GM10847 (cell line): ENCODE results near the gene TYMP.
A peak's percentile ranks its signal among the peaks of the same experiment; 100 is the strongest.

ENCODE experiments used
- POLR2A ChIP-seq: IDR thresholded peaks from 2 replicates; pipeline ENCODE4 v1.6.1; 2011; ENCODE audit not compliant: insufficient read length; ENCODE audit errors: extremely low read depth

Gene TYMP

DNA sequence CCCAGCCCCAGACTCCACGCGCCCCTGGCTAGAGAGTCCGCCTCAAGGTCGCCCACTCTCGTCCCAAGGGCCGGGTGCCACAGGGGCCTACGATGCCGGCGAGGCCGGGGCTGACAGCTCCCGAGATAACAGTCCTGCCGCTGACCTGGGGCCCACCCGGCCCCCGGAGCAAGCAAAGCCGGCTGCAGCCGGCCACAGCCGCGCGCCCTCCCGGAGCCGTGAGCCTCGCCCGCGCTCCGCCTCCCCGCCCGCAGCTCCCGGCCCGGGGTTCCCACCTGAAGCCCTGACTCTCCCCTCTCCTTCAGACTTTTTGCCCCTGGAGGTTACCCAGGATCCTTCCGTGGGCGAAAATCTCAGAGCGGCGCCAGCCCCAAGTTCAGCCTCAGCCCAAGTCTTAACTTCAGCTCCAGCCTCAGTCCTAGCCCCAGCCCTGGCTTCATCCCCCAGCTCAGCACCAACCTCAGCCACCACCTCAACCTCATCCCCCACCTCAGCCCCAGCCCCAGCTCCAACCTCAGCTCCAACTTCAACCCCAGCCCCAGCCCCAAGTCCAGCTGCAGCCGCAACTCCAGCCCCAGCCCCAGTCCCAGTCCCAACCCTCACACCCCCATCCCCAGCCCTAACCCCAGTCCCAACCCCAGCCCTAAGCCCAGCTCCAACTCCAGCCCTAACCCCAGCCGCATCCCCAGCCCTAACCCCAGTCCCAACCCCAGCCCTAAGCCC is 17.6 kb upstream of the TYMP start:
- no peak for TF ChIP-seq POLR2A

DNA sequence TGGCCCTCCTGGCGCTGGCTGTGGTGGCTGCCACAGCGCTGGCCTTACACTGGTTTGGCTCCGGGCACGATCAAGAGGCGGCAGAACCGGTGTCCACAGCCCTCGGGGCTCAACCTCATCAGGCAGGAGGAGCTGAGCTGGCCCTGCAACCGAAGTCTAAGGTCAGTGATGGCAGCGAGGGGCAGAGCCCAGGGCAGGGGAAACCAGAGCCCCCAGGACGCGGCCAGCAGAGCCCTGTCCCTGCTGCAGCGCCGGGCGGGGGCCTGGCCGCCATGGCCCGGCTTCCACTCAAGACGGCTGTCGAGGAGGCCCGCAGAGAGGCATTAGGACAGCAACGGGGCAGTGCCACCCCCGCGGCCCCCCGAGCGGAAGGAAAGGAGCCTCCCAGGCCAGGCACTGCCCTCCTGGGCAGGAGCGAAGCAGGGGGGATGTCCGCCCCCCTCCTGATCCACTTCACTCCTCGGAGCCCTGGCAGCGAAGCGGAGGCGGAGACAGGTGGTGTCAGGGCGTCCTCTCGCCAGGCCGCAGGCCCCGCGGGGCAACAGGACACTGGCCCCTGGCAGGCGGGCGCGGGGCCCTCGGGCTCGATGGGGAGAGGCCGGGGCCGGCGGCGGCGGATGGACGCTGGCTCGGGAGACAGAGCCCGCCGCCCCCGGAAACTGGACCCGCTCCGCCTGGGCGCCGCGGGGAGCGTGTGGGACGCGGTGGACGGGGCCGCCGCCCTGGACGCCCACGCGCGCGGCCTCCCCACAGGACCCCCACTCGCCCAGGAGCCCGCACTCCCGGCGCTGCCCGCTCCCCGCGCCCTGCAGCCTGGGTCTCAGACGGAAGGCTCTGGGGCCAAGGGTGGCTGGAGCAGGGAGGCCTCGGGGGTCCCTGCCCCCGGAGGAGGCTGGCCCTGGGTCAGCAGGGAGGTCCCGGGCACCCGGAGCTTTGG is 16.8 kb upstream of the TYMP start:
- no peak for TF ChIP-seq POLR2A

DNA sequence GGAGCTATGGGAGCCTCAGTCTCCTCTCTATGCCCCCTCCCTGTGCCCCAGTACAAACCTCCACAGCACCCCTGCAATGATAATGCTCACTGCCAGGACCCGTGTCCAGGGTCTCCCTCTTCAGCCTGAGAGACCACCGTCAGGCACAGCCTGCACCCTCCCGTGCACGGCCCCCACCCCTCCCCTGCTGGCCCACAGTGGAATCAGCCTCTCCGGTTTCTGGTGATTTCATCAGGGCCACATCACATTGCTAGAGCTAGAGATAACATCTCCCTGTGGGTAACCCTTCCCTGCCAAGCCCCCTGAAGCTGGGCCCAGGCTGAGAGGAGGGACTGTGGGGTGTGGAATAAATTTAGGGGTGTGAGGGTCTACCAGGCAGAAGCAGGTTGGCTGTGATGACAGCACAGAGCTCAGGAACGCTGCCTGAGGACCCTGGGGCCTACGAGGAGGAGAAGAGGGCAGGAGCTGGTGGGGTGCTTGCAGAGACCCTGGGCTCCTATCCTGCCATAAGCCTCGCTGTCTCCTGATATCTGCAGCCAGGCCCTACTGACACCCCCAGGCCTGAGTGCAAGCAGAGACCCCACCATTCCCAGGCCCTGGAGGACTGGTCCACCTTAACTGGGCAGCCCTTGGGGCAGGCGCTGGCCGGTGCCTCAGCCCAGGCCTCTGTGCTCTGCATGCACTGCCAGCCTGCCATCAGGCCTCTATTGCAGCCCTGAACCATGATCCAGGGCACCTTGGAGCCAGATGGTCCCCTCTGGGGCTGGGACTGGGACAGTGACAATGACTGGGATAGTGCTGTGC is 15.9 kb upstream of the TYMP start, which contains the start of gene KLHDC7B:
Gene KLHDC7B, plus strand, starts transcription at position 378 of the 804 bp plus-strand sequence. Its CDS starts 345 bp downstream, at position 723.
- TF ChIP-seq POLR2A, result no peak

DNA sequence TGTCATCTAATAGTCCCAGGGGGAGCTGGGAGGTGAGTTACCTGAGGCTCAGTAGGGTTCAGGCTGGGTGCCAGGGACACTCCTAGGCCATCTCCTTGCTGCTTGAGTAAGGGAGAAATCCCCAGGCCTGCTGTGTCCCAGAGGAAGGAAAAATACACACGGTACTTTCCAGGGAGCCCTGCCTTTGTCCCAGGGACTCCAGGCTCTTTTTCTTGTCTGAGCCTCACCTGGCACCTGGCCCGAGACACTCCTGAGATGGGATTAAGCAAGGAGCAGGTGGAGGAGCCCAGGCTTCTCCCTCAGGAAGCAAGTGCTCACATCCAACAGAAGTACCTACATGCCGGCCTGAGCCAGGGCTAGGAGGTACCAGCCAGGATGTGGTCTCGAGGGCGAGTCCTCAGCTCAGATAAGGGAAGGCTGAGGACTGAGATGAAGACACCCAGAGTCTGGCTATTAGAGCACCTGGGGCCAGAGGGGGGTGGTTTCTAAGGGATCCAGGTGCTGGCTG is 15.0 kb upstream of the TYMP start:
- TF ChIP-seq POLR2A, result no peak

DNA sequence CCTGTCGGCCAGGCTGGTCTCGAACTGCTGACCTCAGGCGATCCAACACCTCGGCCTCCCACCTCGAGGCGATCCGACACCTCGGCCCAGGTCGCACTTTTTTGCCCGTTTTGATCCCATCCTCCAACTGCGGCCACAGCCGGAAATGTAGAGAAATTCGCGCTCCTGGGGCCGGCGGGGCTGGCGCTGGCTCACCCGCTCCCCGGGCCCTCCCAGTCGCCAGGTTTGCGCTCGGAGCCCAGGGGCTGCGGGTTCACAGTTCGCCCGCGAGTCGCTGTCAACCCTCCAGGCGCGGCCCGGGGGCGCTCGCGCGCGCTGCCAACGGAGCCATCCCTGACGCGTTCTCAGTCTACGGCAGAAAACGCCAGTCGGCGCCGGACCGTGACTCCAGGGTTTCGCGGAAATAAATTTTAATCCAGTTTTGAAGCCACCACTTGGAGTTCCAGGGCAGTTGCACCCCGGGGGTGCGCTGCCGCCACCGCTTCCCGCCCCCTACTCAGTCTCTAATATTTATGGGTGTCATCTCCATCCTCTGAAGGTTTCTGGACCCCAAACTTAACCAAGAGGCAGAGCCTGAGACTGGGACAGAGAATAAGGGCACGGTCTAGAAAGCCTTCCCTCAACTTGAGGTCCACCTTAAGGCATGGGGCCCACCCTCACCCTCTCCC is 14.4 kb upstream of the TYMP start:
- TF ChIP-seq POLR2A, result no peak

DNA sequence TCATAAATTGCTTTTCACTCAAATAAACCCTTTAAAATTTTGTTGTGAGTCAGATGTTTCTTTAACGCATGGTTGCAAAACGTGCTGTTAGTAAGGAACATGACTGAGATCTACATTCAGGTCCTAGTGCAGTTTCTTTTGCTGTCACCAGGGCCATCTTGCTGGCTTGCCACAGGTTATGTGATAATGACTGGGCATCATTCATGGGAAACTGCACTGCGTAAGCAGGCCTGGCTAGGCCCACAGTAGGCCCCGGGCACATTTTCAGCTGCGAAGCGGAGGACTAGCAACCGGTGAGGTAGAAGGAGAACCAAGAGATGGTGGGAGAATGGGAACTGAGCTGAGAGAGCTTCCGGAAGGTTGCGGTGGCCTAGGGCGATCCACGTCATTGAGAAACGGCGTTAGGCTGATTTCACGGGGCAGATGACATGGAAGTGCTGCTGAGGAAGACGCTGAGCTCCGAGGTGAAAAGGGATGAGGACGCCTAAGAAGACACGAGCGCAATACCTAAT is 12.7 kb upstream of the TYMP start:
- TF ChIP-seq POLR2A, result peak; percentile 38

DNA sequence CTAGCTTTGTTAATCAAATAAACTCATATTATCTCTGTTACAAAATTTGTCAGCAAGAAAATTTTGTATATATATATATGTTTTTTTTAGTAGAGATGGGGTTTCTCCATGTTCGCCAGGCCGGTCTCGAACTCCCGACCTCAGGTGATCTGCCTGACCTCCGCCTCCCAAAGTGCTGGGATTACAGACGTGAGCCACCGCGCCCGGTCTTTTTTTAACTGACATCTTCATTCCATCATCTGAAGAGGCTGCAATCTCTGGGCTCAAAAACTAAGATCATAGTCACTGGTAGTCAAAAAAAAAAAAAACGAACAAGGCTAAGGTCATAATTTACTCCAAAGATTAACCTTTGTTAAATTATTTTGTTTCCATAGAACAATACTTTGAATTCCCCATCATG is 10.6 kb upstream of the TYMP start:
- no peak for TF ChIP-seq POLR2A

DNA sequence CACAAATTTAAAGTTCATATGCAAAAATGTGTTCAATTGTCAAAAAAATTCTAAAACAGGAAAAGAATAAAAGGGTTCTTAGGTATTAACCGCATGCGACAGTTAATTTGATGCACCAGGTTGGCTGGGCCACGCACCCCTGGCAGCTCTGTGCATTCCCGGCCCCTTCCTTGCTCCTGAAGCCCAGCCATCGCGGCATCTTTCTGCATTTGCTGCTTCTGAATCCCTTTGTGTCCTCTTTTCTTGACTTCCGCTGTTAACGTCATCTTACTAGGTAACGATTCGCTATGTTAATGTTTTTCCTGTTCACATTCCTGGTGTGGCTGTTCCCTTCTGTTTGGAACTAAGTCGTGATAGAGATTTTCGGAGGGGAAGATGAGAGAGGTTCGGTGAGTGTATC is 8.0 kb upstream of the TYMP start:
- TF ChIP-seq POLR2A, result no peak

DNA sequence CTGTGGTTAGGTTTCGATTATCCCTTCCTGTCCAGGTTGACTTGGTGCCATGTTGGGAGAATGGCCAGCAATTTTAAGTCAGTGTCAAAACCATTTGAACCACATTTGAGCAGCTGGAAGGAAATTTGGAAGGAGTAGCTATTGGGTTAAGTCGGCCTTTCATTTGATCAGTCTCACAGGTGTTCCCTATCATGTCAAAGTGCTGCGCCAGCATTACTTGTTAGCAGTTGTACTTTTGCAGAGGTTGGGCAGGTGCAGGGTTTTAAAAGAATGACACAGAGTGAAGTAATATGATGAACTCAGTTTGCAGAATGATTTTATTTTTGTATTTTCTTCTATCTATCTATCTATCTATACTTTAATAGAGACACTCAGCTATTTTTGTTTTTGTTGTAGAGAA is 6.4 kb upstream of the TYMP start:
- TF ChIP-seq POLR2A, result no peak

DNA sequence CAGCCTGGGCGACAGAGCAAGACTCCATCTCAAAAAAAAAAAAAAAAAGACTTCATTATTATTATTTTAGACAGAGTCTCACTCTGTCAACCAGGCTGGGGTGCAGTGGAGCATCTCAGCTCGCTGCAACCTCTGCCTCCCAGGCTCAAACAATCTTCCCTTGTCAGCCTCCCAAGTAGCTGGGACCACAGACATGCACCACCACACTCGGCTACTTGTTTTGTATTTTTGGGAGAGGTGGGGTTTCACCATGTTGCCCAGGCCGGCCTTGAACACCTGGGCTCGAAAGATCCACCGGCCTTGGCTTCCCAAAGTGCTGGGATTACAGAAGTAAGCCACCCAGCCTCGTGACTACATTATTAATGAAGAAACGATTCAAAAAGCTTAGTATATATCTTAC is 5.3 kb upstream of the TYMP start:
- no peak for TF ChIP-seq POLR2A

DNA sequence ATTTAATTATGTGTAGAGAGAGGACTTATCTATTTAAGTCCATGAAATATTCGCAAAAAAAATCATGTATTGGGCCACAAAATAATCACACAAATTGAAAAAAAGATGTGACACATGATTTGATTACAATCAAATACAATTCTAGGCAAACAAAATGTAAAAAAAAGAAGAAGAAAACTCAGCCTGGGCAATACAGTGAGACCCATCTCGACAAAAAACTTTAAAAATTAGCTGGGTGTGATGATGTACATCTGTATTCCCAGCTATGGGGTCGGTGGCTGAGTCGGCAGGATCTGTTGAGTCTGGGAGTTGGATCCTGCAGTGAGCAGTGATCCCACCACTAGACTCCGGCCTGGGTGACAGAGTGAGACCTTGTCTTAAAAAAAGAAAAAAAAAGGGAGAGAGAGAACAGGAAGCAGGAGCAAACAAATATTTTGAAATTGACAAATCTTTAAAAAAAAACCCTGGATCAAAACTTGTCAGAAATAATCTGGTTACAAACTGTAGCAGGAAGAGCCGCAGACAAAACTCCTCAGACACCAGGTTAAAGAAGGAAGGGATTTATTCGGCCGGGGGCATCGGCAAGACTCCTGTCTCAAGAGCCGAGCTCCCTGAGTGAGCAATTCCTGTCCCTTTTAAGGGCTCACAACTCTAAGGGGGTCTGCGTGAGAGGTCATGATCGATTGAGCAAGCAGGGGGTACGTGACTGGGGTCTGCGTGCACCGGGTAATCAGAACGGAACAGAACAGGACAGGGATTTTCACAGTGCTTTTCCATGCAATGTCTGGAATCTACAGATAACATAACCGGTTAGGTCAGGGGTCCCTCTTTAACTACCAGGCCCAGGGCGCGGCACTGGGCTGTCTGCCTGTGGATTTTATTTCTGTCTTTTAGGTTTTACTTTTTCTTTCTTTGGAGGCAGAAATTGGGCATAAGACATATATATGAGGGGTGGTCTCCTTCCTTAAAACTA is 3.3 kb upstream of the TYMP start:
- no peak for TF ChIP-seq POLR2A

DNA sequence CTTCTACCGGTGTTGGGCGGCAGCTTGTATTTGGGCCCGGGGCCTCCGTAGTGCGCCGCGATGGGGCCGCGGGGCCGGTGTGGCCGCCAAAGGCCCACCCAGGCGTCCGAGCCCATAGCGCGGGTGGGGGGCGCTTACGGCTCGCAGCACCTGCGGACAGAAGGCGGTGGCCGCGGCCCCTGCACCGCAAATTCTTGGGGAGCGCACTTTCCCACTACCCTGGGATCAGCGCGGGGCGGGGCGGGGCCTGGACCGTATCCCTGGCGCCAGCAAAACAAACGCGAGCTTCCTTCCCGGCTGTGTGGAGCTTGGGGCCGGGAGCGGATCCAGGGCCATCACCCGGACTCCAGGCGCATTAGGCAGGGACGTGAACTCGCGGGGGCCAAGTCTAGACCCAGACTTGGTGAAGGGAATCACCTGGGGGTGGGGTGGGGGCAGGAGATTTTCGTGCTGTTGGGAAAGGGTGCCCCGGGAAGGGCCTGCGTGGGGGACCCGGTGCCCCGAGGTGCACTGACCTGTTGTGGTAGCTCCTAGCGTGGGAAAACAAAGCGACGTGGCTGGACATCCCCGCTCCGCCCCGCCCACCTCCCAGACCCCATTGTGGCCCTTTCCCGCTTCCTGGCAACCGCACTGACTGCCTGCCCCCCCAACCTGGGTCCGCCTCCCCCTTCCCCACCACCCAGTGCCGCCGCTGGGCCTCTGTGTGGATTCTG is 2.3 kb upstream of the TYMP start:
- TF ChIP-seq POLR2A, result peak; percentile 23

DNA sequence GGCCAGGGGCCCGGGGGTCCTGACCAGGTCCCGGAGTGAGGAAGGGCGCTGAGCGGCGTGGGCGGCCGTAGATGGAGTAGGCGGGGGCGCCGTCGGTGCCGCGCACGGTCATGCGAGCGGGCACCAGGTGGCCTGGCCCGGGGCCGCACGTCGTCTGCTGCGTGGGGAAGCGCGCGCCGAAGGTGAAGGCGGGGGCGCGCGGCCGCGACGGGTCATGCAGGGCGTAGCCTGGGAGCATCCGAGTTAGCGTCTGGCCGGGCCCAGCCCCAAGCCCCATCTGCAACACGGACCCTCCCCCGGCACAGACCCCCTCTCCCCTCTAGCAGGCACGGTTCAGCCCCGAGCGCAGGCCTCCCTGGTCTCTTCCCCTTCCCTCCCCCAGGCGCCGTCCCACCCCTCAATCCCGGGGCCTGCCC is 1.7 kb upstream of the TYMP start:
- peak; percentile 57 for TF ChIP-seq POLR2A
